Activated naive CD8-positive, alpha-beta T cell (primary cell): ENCODE results near the gene SYCE3.

Experiments
- H3K27ac Mint-ChIP-seq: one replicate; pipeline ENCODE4 v1.8.0; 2021; ENCODE audit warnings: mixed read lengths
- H3K27me3 Mint-ChIP-seq: one replicate; pipeline ENCODE4 v1.8.0; 2021; ENCODE audit warnings: mixed read lengths
- H3K36me3 Mint-ChIP-seq: one replicate; pipeline ENCODE4 v1.8.0; 2021; ENCODE audit warnings: mixed read lengths
- H3K4me1 Mint-ChIP-seq: one replicate; pipeline ENCODE4 v1.8.0; 2021; ENCODE audit warnings: low read depth, mixed read lengths
- H3K4me3 Mint-ChIP-seq: one replicate; pipeline ENCODE4 v1.8.0; 2021; ENCODE audit warnings: mild to moderate bottlenecking, mixed read lengths
- H3K9me3 Mint-ChIP-seq: one replicate; pipeline ENCODE4 v1.8.0; 2021; ENCODE audit warnings: low read depth, mixed read lengths

SYCE3 gene

GRCh38 chr22:50574383-50574755, 11.7 kb upstream of the SYCE3 start:
- Mint-ChIP-seq H3K36me3 (no peaks in the 10 kb centered on the region), H3K27ac (no peak overlapping the region), H3K9me3 (no peaks in the 10 kb centered on the region), H3K27me3 (no peaks in the 10 kb centered on the region), H3K4me3 (no peak overlapping the region), H3K4me1 (peaks cover 6% of the 10 kb centered on the region)

GRCh38 chr22:50573491-50574382, 11.0 kb upstream of the SYCE3 start:
- H3K4me3 Mint-ChIP-seq, result no peak overlapping the region
- no peak overlapping the region for H3K27ac Mint-ChIP-seq
- H3K27me3 Mint-ChIP-seq, result no peaks in the 10 kb centered on the region
- no peaks in the 10 kb centered on the region for H3K36me3 Mint-ChIP-seq
- H3K4me1 Mint-ChIP-seq, result peaks cover 6% of the 10 kb centered on the region
- no peaks in the 10 kb centered on the region for H3K9me3 Mint-ChIP-seq

GRCh38 chr22:50572965-50573364, 10.2 kb upstream of the SYCE3 start:
- Mint-ChIP-seq H3K4me3 (no peak overlapping the region), H3K36me3 (no peaks in the 10 kb centered on the region), H3K27ac (no peak overlapping the region), H3K9me3 (no peaks in the 10 kb centered on the region), H3K27me3 (no peaks in the 10 kb centered on the region), H3K4me1 (peaks cover 6% of the 10 kb centered on the region)

GRCh38 chr22:50571264-50572175, 8.8 kb upstream of the SYCE3 start:
- Mint-ChIP-seq H3K27ac (no peak overlapping the region), H3K9me3 (no peaks in the 10 kb centered on the region), H3K4me3 (no peak overlapping the region), H3K4me1 (no peaks in the 10 kb centered on the region), H3K27me3 (no peaks in the 10 kb centered on the region), H3K36me3 (no peaks in the 10 kb centered on the region)

GRCh38 chr22:50570861-50571260, 8.1 kb upstream of the SYCE3 start:
- Mint-ChIP-seq H3K27ac (no peak overlapping the region), H3K4me1 (no peaks in the 10 kb centered on the region), H3K4me3 (no peak overlapping the region), H3K36me3 (no peaks in the 10 kb centered on the region), H3K27me3 (no peaks in the 10 kb centered on the region), H3K9me3 (no peaks in the 10 kb centered on the region)

GRCh38 chr22:50569896-50570535, 7.3 kb upstream of the SYCE3 start:
- H3K9me3 Mint-ChIP-seq, result no peaks in the 10 kb centered on the region
- H3K27me3 Mint-ChIP-seq, result no peaks in the 10 kb centered on the region
- no peak overlapping the region for H3K27ac Mint-ChIP-seq
- no peaks in the 10 kb centered on the region for H3K4me1 Mint-ChIP-seq
- H3K4me3 Mint-ChIP-seq, result no peak overlapping the region
- H3K36me3 Mint-ChIP-seq, result no peaks in the 10 kb centered on the region

- Mint-ChIP-seq H3K4me1 (no peaks in the 10 kb centered on the region), H3K27me3 (no peaks in the 10 kb centered on the region), H3K36me3 (no peaks in the 10 kb centered on the region), H3K9me3 (no peaks in the 10 kb centered on the region), H3K27ac (no peak overlapping the region), H3K4me3 (no peak overlapping the region)
Measured at GRCh38 chr22:50569041-50569459, 6.3 kb upstream of the SYCE3 start.

GRCh38 chr22:50568626-50569025, 5.9 kb upstream of the SYCE3 start:
- no peak overlapping the region for H3K4me3 Mint-ChIP-seq
- no peaks in the 10 kb centered on the region for H3K27me3 Mint-ChIP-seq
- no peaks in the 10 kb centered on the region for H3K36me3 Mint-ChIP-seq
- H3K27ac Mint-ChIP-seq, result no peak overlapping the region
- H3K9me3 Mint-ChIP-seq, result no peaks in the 10 kb centered on the region
- H3K4me1 Mint-ChIP-seq, result peaks cover 1% of the 10 kb centered on the region

GRCh38 chr22:50567721-50568252, 5.1 kb upstream of the SYCE3 start:
- Mint-ChIP-seq H3K36me3 (no peaks in the 10 kb centered on the region), H3K27ac (no peak overlapping the region)

GRCh38 chr22:50564289-50564688, 1.6 kb upstream of the SYCE3 start:
- Mint-ChIP-seq H3K36me3 (no peaks in the 10 kb centered on the region), H3K4me3 (no peak overlapping the region), H3K27me3 (no peaks in the 10 kb centered on the region), H3K4me1 (peaks cover 13% of the 10 kb centered on the region), H3K9me3 (no peaks in the 10 kb centered on the region), H3K27ac (no peak overlapping the region)

More at GRCh38 chr22:50567721-50568252, 5.1 kb upstream of the SYCE3 start:
- Mint-ChIP-seq H3K4me3 (no peak overlapping the region), H3K9me3 (no peaks in the 10 kb centered on the region), H3K27me3 (no peaks in the 10 kb centered on the region), H3K4me1 (peaks cover 7% of the 10 kb centered on the region)

- H3K4me3 Mint-ChIP-seq, result peak overlapping the region; percentile 94
- H3K4me1 Mint-ChIP-seq, result peaks cover 13% of the 10 kb centered on the region
- peak overlapping the region; percentile 77 for H3K27ac Mint-ChIP-seq
- H3K9me3 Mint-ChIP-seq, result no peaks in the 10 kb centered on the region
- no peaks in the 10 kb centered on the region for H3K27me3 Mint-ChIP-seq
- H3K36me3 Mint-ChIP-seq, result no peaks in the 10 kb centered on the region
Measured at GRCh38 chr22:50563413-50564160, 868 bp upstream of the SYCE3 start.

GRCh38 chr22:50561401-50562358, 1.0 kb downstream of the SYCE3 start:
- H3K36me3 Mint-ChIP-seq, result no peaks in the 10 kb centered on the region
- H3K4me1 Mint-ChIP-seq, result peaks cover 13% of the 10 kb centered on the region
- no peaks in the 10 kb centered on the region for H3K27me3 Mint-ChIP-seq
- H3K4me3 Mint-ChIP-seq, result peak overlapping the region; percentile 61
- H3K9me3 Mint-ChIP-seq, result no peaks in the 10 kb centered on the region
- peak overlapping the region; percentile 50 for H3K27ac Mint-ChIP-seq

GRCh38 chr22:50560034-50560433, 2.7 kb downstream of the SYCE3 start:
- Mint-ChIP-seq H3K4me3 (no peak overlapping the region), H3K9me3 (no peaks in the 10 kb centered on the region), H3K27me3 (no peaks in the 10 kb centered on the region), H3K27ac (no peak overlapping the region), H3K4me1 (peaks cover 13% of the 10 kb centered on the region), H3K36me3 (no peaks in the 10 kb centered on the region)
